ENCODE measurements around the gene ZNF467.

Gene ZNF467

GRCh38 chr7:149727899-149728476, 45.4 kb downstream of the ZNF467 start:
- DNase-seq (ENCODE audit: low spot score), result no peak
- POLR2A ChIA-PET (ENCODE audit: low non-redundant PET), result no interaction called here
- no peak overlapping the region for H3K27ac ChIP-seq
- TF ChIP-seq CTCF (conservative IDR thresholded peaks at IDR 0.05; ENCODE audit: low read depth), result no peak
- CTCF ChIA-PET, result interaction anchor here (0.5 kb wide), 1 partner anchor 467 kb away, joined by 5 read pairs; no protein-coding TSS in a partner anchor

- ChIA-PET CTCF (interaction anchor here (0.5 kb wide), 1 partner anchor 466 kb away, joined by 5 read pairs; no protein-coding TSS in a partner anchor), POLR2A (ENCODE audit: low non-redundant PET) (no interaction called here)
- no peak overlapping the region for H3K27ac ChIP-seq
- DNase-seq (ENCODE audit: low spot score), result no peak
- TF ChIP-seq CTCF (conservative IDR thresholded peaks at IDR 0.05; ENCODE audit: low read depth), result no peak
These were observed 46.1 kb downstream of the ZNF467 start for GRCh38 chr7:149727053-149727898.

- DNase-seq (ENCODE audit: low spot score), result no peak
- TF ChIP-seq CTCF (conservative IDR thresholded peaks at IDR 0.05; ENCODE audit: low read depth), result no peak
- no peak overlapping the region; the same call in 1 of the 2 replicates for H3K27ac ChIP-seq
- CTCF ChIA-PET, result no interaction called here
- POLR2A ChIA-PET (ENCODE audit: low non-redundant PET), result no interaction called here
These were observed 47.5 kb downstream of the ZNF467 start for GRCh38 chr7:149725916-149726315.

- POLR2A ChIA-PET (ENCODE audit: low non-redundant PET), result no interaction called here
- H3K27ac ChIP-seq, result no peak overlapping the region; the same call in 1 of the 2 replicates
- no peak for DNase-seq (ENCODE audit: low spot score)
- CTCF ChIA-PET, result no interaction called here
- TF ChIP-seq CTCF (conservative IDR thresholded peaks at IDR 0.05; ENCODE audit: low read depth), result no peak
These were observed 48.0 kb downstream of the ZNF467 start for GRCh38 chr7:149725426-149725821.

- TF ChIP-seq CTCF (conservative IDR thresholded peaks at IDR 0.05; ENCODE audit: low read depth), result no peak
- no peak for DNase-seq (ENCODE audit: low spot score)
- ChIA-PET CTCF (no interaction called here), POLR2A (ENCODE audit: low non-redundant PET) (no interaction called here)
- no peak overlapping the region; the same call in 1 of the 2 replicates for H3K27ac ChIP-seq
These were observed 48.5 kb downstream of the ZNF467 start for GRCh38 chr7:149724661-149725425.

GRCh38 chr7:149723795-149724495, 49.4 kb downstream of the ZNF467 start:
- CTCF ChIA-PET, result no interaction called here
- no peak overlapping the region for H3K27ac ChIP-seq
- TF ChIP-seq CTCF (conservative IDR thresholded peaks at IDR 0.05; ENCODE audit: low read depth), result no peak

More at GRCh38 chr7:149723795-149724495, 49.4 kb downstream of the ZNF467 start:
- DNase-seq (ENCODE audit: low spot score), result no peak
- POLR2A ChIA-PET (ENCODE audit: low non-redundant PET), result no interaction called here
